Dedifferentiated amniotic fluid mesenchymal stem cell (primary cell): ENCODE results near the gene RPL39L.
A peak's percentile ranks its signal among the peaks of the same experiment; 100 is the strongest.
"Not testable (repeated sequence)": the region's sequence is repeated elsewhere in the genome, so short reads cannot be mapped to it uniquely, and the experiment has no call there.

Source experiments
- DNase-seq: peaks from one replicate; pipeline ENCODE4 v3.0.0-alpha.2; 2016; ENCODE audit errors: extremely low spot score

Gene RPL39L

GRCh38 chr3:187139895-187140253 lies 578 bp upstream of the RPL39L start:
- DNase-seq, result no peak

DNA sequence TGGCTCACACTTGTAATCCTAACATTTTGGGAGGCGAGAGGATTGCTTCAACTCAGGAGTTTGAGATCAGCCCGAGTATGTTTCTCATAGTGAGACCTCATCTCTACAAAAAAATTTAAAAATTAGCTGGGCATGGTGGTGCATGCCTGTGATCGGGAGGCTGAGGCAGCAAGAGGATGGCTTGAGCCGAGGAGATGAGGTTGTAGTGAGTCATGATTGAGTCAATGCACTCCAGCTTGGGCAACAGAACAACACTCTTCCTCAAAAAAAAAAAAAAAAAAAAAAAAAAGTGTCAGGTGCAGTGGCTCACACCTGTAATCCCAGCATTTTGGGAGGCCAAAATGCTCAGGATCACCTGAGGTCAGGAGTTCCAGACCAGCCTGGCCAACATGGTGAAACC lies 2.4 kb downstream of the RPL39L start:
- no peak for DNase-seq

- DNase-seq, result no peak
These were observed 3.0 kb downstream of the RPL39L start for GRCh38 chr3:187136337-187136736.

DNA sequence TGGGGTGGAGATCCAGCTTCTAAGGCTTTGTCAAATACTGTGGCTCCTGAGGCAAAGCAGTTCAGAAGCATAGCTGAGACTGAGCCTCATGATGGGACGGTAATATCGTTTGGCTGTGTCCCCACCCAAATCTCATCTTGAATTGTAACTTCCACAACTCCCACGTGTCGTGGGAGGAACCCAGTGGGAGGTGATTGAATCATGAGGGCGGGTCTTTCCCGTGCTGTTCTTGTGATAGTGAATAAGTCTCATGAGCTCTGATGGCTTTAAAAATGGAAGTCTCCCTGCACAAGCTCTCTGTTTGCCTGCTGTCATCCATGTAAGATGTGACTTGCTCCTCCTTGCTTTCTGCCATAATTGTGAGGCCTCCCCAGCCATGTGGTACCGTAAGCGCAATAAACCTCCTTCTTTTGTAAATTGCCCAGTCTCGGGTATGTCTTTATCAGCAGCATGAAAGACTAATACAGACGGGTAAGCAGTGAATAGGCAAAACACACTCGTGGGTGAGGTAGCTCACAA lies 4.1 kb downstream of the RPL39L start:
- DNase-seq, result not testable (repeated sequence)

DNA sequence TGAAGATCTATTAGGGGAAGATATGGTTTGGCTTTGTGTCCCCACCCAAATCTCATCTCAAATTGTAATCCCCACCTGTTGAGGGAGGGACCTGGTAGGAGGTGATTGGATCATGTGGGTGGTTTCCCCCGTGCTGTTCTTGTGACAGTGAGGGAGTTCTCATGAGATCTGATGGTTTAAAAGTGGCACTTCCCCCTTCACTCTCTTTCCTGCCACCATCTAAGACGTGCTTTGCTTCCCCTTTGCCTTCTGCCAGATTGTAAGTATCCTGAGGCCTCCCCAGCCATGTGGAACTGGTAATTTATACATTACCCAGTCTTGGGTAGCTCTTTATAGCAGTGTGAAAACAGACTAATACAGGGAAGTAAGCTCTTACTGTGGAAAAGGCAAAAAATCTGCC lies 6.1 kb downstream of the RPL39L start:
- DNase-seq, result not testable (repeated sequence)

DNA sequence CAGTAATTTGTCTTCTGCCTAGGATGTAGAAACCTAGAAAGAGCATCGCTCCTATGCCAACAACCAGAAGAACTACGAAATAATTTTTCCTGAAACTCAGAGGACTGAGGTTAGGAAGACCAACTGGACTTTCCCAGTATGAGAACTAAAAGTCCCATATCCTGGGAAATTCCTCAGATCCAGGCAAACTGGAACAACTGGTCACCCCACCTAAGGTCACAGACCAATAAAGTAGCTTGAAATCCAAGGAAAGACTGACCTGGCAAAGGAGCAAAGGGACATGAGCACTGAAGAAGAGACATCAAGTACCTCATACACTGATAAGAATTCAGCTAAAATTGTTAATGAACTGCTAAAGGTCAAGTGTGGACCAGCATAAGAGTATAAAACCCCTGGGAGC lies 6.6 kb downstream of the RPL39L start:
- DNase-seq, result no peak

DNA sequence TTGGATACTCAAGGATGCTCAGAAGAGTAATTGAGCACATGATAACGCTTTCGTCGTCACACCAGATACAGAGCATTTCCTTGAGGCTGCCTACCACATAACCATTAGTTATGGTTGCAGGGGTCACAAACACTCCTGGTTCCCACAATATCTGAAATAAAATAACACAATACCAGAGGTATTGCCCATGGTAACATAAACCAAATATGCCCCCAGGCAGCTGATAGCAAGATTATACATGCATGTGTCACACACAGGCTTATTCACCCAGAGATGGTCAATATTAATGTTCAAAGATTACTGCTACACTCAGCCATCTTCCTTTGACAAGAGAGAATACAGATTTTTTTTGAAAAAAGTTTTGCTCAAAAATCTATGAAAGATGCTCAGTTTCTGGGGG lies 7.3 kb downstream of the RPL39L start:
- DNase-seq, result no peak

GRCh38 chr3:187130346-187131066 lies 8.8 kb downstream of the RPL39L start:
- DNase-seq, result no peak

DNA sequence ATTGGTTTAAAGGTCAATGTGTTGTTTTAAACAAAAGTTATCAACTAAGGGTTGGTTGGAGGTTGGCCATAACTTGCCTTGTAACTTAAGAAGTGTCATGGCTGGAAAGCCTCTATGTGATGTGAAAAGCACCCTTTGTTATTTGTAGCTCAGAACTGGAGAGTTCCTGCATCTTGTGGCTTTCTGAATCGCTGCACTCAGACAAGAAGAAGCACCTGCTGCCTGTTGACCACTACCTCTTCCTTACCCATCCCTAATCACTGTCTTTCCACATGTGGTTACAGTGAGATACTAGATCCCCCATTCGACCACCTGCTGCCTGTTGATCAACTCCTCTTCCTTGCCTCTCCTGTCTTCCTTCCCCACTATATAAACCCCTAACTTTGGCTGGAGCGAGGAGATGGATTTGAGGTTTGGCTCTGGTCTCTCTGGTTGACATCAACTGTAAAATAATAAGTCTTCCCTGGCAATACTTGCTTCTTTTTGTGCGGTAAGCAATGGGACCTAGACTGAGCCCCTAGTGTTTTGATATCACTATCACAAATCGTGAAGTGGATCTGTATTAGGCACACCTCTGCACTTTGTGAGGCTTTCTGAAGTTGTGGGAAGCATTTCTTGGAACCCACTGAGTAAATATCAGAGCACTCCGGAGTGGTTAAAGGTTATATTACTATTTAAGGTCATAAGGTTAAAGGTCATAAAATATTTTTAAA lies 13.8 kb downstream of the RPL39L start:
- no peak for DNase-seq

DNA sequence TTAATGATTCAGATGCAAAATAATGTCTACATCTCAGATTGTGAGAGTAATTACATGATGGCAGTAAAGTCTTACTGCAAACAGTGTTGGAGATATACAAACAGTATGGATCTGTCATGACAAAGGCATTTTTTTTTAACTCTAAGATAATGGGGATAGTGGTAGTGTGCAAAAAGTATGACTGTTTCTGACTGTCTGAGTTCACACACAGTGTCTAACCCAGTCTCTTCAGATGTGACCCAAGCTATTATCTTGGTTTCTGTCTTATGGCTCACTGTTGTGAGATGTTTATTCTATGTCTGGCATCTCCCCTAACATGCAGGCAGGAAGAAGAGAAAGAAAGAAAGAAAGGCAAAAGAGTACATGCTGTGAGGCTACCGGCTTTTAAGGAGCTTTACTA lies 17.0 kb downstream of the RPL39L start:
- DNase-seq, result no peak

GRCh38 chr3:187120326-187120725 lies 19.0 kb downstream of the RPL39L start:
- no peak for DNase-seq

DNA sequence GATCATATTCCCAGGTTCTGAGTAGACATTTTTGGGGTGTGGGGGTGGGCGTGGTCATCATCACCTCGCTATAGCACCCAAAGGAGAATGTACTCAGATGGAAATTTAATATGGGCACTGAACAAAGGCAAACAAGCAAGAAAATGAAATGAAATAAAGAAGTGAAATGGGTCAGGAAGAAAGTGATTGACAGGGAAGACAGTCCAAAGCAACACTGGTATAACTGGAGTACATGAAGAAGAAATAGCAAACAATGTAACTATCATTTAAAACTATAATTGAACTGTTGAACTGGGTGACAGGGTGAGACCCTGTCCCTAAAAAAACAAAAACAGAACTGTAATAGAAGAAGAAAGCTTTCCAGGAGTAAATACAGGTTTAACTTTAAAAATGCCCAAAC lies 24.8 kb downstream of the RPL39L start:
- DNase-seq, result no peak

- peak; percentile 20 for DNase-seq
These were observed 26.1 kb downstream of the RPL39L start for GRCh38 chr3:187112934-187113793.

DNA sequence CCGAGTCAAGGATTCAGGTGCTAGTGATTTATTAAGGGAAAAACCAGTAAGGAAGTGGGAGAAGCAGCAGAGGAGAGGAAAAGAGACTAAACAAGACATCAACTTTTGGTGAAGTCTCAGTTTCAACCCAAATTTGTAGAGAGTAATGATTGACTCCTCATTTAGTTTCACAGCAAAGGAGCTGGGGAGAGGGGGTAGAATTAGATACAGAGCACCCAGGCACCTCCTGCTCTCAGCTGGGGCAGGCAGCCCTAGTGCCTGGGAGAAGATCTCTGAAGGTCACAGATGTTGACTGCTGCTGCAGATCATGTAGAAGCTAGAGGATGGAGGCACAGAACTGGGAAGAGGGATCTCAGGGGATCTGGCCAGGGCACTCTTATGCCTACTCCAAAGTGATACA lies 29.1 kb downstream of the RPL39L start:
- no peak for DNase-seq

DNA sequence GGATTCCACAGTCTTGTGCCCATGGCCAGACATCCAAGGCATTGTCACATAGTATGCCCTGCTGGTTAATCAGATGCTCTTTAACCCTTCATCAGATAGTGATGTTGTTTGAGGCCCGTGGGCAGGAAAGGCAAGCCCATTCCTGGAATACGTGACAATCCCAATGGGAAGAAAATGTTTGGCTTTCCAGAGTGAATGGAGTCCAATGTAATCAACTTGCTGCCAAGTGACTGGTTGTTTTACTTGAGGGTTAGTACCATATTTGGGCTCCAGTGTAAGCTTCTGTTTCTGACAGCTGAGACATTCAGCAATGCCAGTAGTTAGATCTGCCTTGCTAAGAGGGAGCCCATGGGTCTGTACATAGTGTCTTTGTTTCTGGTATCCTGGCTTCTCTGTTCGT lies 31.3 kb downstream of the RPL39L start:
- no peak for DNase-seq

DNA sequence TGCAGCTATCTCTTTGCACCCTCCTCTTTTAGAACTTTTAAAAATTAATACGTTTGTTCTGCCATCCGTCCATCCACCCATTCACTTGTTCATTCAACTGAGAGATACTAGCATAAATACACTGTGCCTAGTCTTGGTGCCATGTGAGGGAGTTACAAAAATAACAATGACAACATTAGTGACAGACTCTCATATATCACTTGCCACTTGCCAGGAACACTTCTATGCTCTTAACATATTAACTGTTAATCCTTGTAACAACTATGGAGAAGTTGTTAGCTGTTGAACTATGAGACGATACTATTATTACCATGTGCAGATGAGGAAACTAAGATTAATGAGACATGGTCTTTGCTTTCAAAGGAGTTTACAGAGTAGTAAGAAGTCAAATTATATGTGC lies 33.6 kb downstream of the RPL39L start:
- DNase-seq, result no peak

- DNase-seq, result no peak
These were observed 34.4 kb downstream of the RPL39L start for GRCh38 chr3:187104933-187105332.

- no peak for DNase-seq
These were observed 35.0 kb downstream of the RPL39L start for GRCh38 chr3:187104342-187104741.

DNA sequence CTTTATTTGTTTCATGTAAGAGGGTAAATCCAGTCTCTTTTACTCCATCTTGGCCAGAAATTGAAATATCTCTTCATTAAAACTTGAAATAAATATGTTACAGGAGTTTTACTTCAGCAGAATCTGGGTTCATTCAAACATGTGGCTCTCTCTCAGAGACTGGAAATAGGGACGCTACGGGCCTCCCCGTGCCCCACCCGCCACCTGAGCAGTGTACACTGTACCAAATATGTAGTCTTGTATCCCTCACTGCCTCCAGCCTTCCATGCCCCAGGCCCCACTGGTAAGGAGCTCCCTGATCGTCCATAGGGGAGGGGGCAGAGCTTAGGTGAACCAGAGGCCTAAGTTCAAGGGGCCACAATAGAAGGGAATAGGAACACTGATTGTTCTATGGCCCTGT lies 36.0 kb downstream of the RPL39L start:
- DNase-seq, result no peak

DNA sequence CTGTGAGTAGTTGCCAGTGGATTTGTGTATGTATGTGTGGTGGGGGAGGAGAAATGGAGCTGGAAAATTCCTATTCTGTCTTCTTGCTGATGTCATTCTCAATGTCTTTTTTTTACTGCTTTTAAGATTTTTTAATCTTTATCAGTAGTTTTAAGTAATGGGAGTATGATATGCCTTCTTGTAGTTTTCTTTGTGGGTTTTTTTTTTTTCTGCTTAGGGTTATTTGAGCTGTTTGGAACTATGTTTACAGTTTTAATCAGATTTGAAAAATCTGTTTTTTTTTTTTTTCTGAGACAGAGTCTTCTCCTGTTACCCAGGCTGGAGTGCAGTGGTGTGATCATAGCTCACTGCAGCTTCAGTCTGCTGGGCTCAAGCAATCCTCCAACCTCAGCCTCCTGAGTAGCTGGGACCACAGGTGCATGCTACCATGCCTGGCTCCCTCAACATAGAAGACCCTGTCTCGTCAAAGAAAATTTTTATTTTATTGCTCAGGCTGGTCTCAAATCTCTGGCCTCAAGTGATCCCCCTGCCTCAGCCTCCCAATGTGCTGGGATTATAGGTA lies 37.1 kb downstream of the RPL39L start:
- no peak for DNase-seq

- peak; percentile 51 for DNase-seq
These were observed 37.9 kb downstream of the RPL39L start for GRCh38 chr3:187101184-187102072.
